GM12873 (cell line): ENCODE results near the gene CMBL.

Experiments used
- TF ChIP-seq, protein P1 (sequence below): IDR thresholded peaks from 2 replicates; pipeline ENCODE4 v1.5.1; 2012; ENCODE audit warnings: low read depth, mild to moderate bottlenecking, moderate library complexity, low read length, control low read depth; ENCODE audit not compliant: insufficient read depth; ENCODE audit errors: missing control alignments

Gene CMBL

GRCh38 chr5:10319202-10319851, 11.6 kb upstream of the CMBL start:
- TF ChIP-seq, protein P1, sequence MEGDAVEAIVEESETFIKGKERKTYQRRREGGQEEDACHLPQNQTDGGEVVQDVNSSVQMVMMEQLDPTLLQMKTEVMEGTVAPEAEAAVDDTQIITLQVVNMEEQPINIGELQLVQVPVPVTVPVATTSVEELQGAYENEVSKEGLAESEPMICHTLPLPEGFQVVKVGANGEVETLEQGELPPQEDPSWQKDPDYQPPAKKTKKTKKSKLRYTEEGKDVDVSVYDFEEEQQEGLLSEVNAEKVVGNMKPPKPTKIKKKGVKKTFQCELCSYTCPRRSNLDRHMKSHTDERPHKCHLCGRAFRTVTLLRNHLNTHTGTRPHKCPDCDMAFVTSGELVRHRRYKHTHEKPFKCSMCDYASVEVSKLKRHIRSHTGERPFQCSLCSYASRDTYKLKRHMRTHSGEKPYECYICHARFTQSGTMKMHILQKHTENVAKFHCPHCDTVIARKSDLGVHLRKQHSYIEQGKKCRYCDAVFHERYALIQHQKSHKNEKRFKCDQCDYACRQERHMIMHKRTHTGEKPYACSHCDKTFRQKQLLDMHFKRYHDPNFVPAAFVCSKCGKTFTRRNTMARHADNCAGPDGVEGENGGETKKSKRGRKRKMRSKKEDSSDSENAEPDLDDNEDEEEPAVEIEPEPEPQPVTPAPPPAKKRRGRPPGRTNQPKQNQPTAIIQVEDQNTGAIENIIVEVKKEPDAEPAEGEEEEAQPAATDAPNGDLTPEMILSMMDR, result no peak

DNA sequence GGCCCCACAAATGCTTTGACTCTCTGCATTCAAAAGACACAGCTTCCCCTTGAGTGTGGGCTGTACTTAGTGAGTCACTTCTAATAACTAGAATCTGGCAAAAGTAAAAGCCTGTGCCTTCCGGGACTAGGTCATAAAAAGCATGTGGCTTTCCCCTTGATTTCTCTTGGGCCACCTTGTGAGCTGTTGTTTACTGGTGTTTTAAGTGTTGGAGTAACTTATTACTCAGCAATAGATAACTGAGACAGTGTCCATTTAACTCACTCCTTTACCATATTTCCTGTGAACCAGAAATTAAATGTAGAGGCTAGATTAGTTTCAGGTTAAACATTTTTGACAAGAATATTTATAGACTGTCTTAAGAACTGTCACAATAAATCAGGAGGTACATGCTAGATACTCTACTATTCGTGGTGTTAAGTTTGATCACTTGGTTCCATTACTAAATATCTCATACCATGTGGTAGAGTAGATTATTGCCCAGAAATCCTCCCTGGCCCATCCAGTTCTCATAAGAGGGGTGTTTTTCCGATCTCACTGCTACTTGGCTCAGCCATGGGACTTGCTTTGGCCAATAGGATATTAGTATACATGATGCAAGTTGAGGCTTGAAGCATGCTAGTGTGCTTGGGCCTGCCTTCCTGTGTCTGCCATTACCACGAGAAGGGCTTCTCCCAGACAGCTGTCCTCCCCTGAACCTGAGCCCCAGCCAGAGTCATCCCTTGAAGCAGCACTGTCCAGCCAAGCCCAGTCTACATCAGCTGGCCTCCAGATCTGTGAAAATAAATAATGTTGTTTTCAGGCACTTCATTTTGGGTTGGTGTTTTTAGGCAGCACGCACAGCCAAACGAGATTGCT, 10.4 kb upstream of the CMBL start:
- TF ChIP-seq, protein P1, result no peak

DNA sequence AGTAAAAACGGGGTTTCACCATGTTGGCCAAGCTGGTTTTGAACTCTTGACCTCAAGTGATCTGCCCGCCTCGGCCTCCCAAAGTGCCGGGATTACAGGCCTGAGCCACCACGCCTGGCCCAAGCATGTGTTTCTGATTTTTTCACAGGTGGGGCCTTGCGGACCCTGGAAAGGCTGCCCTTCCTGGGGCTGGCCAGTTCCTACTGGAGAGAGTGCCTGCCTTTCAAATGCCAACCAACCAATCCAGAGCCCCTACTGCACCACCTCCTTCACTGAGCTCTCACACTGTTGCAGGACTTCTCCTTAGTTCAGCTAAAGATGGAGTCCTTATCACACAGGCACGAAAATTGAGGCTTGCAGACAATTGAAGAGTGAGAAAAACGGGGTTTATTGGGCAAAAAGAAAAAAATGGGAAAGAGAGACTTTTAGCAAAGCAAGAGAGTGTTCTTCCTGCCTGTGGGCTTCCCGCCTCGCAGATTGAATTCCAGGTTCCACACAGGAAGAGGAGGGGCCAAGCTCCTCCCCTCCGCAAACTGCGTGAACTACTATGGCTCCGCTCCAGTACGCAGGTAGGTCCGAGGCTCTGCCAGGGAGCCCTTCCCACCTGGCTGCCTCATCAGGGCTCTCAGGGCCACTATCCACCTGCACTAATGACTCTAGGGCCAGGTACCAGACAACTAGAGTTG, 8.3 kb upstream of the CMBL start:
- TF ChIP-seq, protein P1, result no peak

- TF ChIP-seq, protein P1, result no peak
Observed at GRCh38 chr5:10315201-10315600, 7.5 kb upstream of the CMBL start.

DNA sequence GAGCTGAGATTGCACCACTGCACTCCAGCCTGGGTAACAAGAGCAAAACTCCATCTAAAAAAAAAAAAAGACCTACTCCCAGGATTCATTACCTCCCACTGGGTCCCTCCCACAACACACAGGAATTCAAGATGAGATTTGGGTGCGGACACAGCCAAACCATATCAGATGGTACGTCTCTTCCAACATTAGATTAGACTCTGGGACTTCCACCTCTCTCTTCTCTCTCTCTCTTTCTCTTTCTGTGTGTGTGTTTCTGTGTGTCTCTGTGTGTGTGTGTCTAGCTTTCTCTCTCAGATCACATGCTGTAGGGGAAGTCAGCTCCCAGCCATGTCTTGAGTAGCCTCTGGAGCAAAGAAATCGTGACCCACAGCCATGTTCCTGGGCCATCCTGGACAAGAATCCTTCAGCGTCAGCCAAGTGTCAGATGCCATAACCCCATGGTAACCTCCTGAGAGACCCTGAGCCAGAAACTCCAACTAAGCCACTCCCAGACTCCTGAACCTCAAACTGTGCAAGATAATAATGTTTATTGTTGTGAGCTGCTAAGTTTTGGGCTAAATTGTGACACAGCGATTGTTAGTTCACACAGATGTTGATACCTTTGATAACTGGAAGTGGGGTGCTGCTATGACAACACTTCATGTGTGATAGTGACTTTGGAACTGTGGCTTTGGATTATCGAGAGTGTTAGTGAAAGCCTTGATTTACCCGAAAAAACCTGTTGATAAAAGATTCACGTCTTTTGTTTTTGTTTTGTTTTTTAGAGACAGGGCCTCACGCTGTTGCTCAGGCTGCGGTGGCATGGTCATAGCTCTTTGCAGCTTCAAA, 4.1 kb upstream of the CMBL start:
- TF ChIP-seq, protein P1, result no peak

- TF ChIP-seq, protein P1, result no peak
Observed at GRCh38 chr5:10310066-10310779, 2.5 kb upstream of the CMBL start.
